Activated T-helper 1 cell treated with anti-CD3 and anti-CD28 coated beads, Interleukin-2, amount 50 U/mL, for 16 hours (primary cell): ENCODE results near the gene SMARCA5.
"Not testable (repeated sequence)": the region's sequence is repeated elsewhere in the genome, so short reads cannot be mapped to it uniquely, and the experiment has no call there.

Experiments used
- DNase-seq, 2 donors: peaks; one replicate each; pipeline ENCODE4 v3.0.0-alpha.2; 2020; ENCODE audit warnings: low read depth in 1 of 2, low spot score in 1 of 2

Gene SMARCA5

GRCh38 chr4:143513314-143514168 is at the start of gene SMARCA5:
Gene SMARCA5 (plus strand): TSS chr4:143513702. CDS start chr4:143513925, 223 bp downstream.
- peak; percentile 84 to 89 for DNase-seq

GRCh38 chr4:143473334-143474126 is 40.0 kb upstream of the SMARCA5 start:
- DNase-seq, result no peak

DNA sequence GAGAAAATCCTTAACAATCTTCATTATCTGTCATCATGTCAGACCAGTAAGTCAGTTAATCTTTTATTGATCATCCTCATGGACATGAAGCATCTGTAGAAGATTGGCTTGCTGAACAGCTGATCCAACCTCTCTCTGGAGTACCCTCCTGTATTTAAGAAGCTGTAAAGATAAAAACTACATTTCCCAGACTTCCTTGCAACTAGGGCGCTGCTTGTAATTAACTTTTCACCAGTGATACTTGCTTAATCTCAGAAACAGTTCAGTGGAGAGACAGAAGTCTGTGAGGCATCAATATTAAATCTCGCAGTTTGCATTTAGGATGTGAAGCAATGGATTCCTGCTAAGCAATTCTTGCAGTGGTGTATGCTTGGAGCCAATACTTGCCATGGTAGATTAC is 36.0 kb upstream of the SMARCA5 start:
- DNase-seq, result no peak

DNA sequence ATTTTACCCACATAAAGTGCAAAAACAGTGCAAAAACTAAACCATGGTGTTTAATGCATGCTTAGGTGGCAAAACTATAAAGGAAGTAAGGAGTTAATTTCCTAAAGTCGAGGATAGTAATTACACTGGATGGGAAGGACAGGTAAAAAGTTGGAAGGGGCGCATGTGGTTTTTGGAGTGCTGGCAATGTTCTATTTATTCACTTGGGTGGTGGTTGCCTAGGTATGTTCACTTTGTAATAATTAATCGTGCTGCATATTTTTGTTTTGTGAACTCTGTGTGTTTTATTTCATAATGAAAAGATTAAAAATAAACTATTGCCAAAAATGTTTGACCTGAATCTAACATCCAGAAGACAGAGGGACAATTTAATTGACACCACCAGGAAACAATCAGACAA is 32.1 kb upstream of the SMARCA5 start:
- DNase-seq, result no peak

GRCh38 chr4:143482840-143483239 is 30.7 kb upstream of the SMARCA5 start:
- no peak for DNase-seq

DNA sequence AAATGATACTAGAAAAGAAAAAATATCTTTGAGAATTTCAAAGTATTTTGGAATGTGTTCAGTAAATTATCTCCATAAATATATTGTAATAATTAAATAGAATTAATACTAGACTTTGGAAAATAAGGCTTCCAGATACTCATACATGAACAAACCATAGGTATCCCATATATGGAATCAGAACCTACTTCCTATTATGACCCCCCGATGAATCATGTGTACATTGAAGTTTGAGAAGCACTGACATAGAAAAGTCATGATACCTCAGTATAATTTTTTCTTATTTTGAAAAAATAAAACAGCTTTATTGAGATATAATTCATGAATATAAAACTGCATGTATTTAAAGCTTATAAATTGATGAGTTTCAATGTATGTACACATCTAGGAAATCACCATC is 27.2 kb upstream of the SMARCA5 start:
- no peak for DNase-seq

DNA sequence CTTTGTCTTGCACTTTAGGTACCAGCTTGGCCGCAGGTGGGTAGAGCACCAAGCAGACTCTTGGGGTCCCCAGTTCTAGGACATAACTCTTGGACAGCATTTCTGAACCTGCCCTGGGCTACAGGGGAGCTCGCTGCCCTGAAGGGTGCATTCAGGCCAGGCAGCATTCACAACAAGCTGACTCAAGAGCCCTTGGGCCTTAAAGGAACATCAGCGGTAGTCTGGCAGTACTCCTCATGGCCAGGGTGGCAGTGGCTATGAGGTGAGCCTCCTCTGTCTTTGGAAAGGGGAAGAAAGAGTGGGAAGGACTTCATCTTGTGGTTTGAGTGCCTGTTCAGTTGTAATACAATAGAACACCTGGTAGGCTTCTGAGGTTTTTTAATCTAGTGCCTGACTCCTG is 24.8 kb upstream of the SMARCA5 start:
- no peak for DNase-seq

GRCh38 chr4:143489106-143489505 is 24.4 kb upstream of the SMARCA5 start:
- no peak for DNase-seq

DNA sequence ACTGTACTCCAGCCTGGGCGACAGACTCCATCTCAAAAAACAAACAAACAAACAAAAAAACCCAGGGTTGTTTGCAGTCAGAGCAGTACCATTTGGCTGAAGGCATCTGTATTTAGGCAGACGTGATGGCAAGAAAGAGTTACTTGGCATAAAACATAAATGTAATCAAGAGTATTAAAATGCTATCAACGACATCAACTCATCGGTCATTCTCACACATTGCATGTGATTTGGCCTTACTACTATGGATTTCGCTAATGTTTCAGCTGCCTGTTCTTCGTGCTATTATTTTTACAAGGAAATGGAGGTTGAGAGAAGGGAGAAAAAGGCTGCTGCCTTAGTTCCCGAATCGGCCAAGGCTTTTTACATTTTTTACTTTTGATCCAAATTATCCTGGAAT is 15.5 kb upstream of the SMARCA5 start:
- no peak for DNase-seq

DNA sequence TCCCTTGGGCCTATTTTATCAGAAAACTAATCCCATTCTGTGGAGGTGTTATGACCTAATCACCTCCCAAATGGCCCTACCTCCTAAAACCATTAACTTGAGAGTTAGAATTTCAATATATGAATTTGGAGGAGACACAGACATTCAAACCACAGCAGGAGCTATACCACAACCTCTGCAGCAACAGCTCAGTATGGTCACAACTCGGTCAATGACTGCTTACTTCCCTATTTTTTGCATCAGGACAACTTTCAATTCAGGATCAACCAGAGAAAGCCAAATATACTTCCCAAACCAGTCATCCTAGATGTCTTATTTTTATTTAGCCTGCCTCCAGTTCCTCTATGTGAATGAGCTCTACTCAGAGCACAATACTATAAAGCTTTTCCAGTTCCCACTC is 11.3 kb upstream of the SMARCA5 start:
- DNase-seq, result no peak

- DNase-seq, result no peak
Observed at GRCh38 chr4:143506031-143506430, 7.5 kb upstream of the SMARCA5 start.

DNA sequence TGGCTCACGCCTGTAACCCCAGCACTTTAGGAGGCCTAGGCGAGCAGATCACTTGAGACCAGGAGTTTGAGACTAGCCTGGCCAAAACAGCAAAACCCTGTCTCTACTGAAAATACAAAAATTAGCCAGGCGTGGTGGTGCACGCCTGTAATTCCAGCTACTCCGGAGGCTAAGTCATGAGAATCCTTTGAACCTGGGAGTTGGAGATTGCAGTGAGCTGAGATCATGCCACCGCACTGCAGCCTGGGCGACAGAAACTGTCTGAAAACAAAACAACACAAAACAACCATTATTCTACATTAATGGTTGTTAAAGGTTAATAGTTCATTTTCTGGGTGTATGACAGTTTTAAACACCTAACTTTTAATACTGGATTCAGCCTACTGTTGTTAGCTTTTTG is 1.6 kb upstream of the SMARCA5 start:
- DNase-seq, result no peak

DNA sequence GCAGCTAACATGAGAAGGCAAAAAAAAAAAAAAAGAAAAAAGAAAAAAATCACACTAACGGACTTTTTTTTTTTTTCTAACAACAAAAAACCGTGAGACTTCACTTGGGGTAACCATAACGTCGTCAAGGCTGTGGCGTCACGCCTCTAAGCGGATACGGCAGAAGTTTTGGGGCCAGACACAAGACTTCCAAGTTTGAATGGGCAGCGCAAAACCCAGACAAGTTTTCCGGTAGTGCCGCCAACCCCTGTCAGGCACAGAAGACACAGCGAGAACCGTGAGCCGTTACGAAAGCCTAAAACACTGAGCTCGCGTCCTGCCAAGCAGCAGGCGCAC is 556 bp upstream of the SMARCA5 start:
- DNase-seq, result no peak

GRCh38 chr4:143514169-143514495 is 630 bp downstream of the SMARCA5 start:
- no peak for DNase-seq

DNA sequence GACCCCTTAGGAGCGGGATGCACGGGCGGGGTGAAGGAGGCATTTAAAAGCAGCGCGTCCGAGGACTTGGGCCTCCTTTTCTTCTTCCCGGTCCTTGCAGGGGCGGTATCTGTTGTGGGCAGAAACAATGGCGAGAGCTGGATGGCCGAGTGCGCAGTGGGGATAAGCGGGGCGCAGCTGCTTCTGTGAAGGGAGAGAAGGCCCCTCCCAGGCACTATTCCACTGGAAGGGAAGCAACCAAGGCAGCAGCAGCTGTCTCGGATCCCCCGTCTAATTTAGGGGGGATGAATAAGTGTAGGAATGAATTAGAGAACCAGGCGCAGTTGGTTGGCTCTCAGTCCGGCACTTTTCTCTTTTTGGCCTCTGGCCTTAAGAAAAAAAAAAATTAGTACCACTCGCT is 995 bp downstream of the SMARCA5 start:
- DNase-seq, result no peak

DNA sequence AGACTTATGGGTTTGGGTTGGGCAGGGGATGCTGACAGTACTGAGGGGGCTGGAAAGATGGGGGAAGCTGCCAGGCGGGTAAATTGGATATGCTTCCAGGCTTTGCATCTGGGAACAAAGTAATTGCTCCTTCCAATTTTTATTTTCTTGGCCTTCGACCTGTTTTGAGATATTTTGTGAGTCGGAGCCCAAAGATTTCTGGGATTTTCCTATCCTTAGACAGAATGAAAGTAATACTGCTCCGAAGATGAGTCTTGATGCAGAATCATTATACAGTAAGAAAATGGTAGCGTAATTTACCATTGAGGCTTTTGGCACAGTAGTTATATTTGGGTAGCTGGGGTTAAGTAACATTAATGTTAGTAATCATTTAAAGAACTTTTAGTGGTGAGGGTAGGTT is 1.4 kb downstream of the SMARCA5 start:
- no peak for DNase-seq

GRCh38 chr4:143515905-143516304 is 2.4 kb downstream of the SMARCA5 start:
- DNase-seq, result no peak

GRCh38 chr4:143517764-143518163 is 4.3 kb downstream of the SMARCA5 start:
- DNase-seq, result no peak

- no peak for DNase-seq
Observed at GRCh38 chr4:143524211-143524610, 10.7 kb downstream of the SMARCA5 start.

GRCh38 chr4:143528046-143528445 is 14.5 kb downstream of the SMARCA5 start:
- DNase-seq, result not testable (repeated sequence)

GRCh38 chr4:143531380-143531779 is 17.9 kb downstream of the SMARCA5 start:
- DNase-seq, result no peak

- no peak for DNase-seq
Observed at GRCh38 chr4:143531788-143532491, 18.4 kb downstream of the SMARCA5 start.
